Measurements from ENCODE around the gene ASS1. TPM values are rescaled to one million over a fixed set of nuclear protein-coding genes. Genes with fewer than 3 reads are reported as not detected.
A peak's percentile ranks its signal among the peaks of the same experiment; 100 is the strongest.

The ASS1 gene
- total and polyA plus RNA-seq, 2 donors (not counting 1 experiment from before 2014, with no cell fraction given), result 44.7 to 223 TPM

DNA sequence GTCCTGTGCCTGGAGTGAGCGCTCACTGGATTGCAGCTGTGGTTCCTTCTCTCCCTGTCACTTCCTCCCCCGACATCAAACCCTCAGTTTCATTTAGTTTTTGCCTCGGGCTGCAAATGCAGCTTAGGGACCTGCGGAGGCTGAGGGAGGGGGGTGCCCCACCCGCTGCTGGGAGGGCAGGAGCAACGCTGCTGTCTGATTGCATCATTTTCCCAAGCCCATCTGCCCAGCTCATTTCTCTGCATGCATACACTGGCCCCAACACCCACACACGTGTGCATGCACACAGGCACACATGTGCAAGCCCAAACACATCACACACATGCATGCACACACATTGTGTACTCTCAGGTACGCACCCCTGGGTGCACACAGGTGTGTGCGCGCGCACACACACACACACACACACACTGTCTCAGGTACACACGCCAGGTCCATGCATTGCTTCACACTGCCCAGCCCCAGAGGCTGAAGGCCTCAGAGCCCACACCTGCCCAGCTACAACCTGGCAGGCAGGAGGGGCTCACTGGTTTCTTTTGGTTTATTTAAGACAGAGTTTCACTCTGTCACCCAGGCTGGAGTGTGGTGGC, 3.4 kb downstream of the ASS1 start:
- peak in 1 of 2 donors; percentile 61 for DNase-seq (ENCODE audit: low read depth in 2 of 2)
- Histone ChIP-seq H3K9me3 (ENCODE audit: control insufficient read depth, insufficient read depth, low read depth, low read length) (no peaks in the 10 kb centered on the region), H3K4me1 (ENCODE audit: control insufficient read depth, extremely low read depth, insufficient read depth, low read length) (peaks cover 12% of the 10 kb centered on the region), H3K27me3 (ENCODE audit: control insufficient read depth, insufficient read depth, low read length) (peaks cover 9% of the 10 kb centered on the region), H2AFZ (ENCODE audit: low read length) (no peak overlapping the region), H3K4me3 (replicated peaks in 1 of 4; ENCODE audit: control extremely low read depth in 1 of 4, insufficient read depth in 1 of 4, low read depth in 3 of 4, low read length in 4 of 4) (no peak overlapping the region), H3K36me3 (ENCODE audit: control insufficient read depth, insufficient read depth, low read length) (no peaks in the 10 kb centered on the region), H3K79me2 (ENCODE audit: control insufficient read depth, insufficient read depth, low read length) (no peaks in the 10 kb centered on the region), H3K4me2 (ENCODE audit: extremely low read depth, insufficient read depth, low read length) (no peak overlapping the region), H3K27ac (ENCODE audit: insufficient read depth, low read length) (no peak overlapping the region), H4K20me1 (ENCODE audit: control insufficient read depth, extremely low read depth, insufficient read depth, low read length) (no peaks in the 10 kb centered on the region), H3K9ac (ENCODE audit: insufficient read depth, low read length) (no peak overlapping the region)
- TF ChIP-seq EZH2 (IDR thresholded peaks at IDR 0.05; ENCODE audit: low read length, missing control alignments), result no peak
- TF ChIP-seq, protein P1, sequence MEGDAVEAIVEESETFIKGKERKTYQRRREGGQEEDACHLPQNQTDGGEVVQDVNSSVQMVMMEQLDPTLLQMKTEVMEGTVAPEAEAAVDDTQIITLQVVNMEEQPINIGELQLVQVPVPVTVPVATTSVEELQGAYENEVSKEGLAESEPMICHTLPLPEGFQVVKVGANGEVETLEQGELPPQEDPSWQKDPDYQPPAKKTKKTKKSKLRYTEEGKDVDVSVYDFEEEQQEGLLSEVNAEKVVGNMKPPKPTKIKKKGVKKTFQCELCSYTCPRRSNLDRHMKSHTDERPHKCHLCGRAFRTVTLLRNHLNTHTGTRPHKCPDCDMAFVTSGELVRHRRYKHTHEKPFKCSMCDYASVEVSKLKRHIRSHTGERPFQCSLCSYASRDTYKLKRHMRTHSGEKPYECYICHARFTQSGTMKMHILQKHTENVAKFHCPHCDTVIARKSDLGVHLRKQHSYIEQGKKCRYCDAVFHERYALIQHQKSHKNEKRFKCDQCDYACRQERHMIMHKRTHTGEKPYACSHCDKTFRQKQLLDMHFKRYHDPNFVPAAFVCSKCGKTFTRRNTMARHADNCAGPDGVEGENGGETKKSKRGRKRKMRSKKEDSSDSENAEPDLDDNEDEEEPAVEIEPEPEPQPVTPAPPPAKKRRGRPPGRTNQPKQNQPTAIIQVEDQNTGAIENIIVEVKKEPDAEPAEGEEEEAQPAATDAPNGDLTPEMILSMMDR (conservative IDR thresholded peaks at IDR 0.05 in 1 of 2, IDR thresholded peaks at IDR 0.05 in 1 of 2; ENCODE audit: low read depth in 1 of 2, low read length in 2 of 2), result no peak

DNA sequence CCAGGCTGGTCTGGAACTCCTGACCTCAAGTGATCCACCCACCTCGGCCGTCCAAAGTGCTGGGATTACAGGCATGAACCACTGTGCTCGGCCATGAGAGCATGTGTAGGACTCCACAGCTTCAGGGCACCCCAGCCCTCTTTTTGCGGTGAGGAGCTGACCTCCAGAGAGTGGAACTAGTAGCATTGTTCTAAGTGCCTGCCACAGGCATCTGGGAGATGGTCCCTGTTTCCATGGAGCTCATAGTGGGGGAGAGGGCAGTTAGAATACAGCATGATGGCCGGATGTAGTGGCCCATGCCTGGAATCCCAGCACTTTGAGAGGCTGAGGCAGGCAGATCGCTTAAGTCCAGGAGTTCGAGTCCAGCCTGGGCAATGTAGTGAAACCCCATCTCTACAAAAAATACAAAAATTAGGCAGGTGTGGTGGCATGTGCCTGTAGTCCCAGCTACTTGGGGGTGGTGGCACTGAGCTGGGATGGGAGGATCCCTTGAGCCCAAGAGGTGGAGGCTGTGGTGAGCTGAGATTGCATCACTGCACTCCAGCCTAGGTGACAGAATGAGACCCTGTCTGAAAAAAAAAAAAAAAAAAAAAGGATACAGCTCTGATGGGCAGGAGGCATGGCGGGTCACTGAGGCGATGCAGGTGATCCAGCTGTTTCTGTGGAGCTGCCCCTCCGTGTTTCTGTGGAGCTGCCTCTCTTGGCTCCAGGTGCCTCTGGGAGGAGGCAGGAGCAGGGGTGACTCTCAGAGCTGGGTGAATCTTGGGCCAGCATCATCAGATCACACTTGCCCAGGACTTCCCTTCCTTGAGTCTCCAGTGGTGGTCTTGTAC, 4.2 kb downstream of the ASS1 start:
- peak in 1 of 2 donors; percentile 52 for DNase-seq (ENCODE audit: low read depth in 2 of 2)
- peaks cover 12% of the 10 kb centered on the region for H3K4me1 ChIP-seq (ENCODE audit: control insufficient read depth, extremely low read depth, insufficient read depth, low read length)

More for the DNA sequence above, 4.2 kb downstream of the ASS1 start:
- Histone ChIP-seq H3K4me3 (replicated peaks in 1 of 4; ENCODE audit: control extremely low read depth in 1 of 4, insufficient read depth in 1 of 4, low read depth in 3 of 4, low read length in 4 of 4) (no peak overlapping the region), H3K9ac (ENCODE audit: insufficient read depth, low read length) (no peak overlapping the region), H3K4me2 (ENCODE audit: extremely low read depth, insufficient read depth, low read length) (no peak overlapping the region), H3K36me3 (ENCODE audit: control insufficient read depth, insufficient read depth, low read length) (no peaks in the 10 kb centered on the region), H2AFZ (ENCODE audit: low read length) (no peak overlapping the region), H4K20me1 (ENCODE audit: control insufficient read depth, extremely low read depth, insufficient read depth, low read length) (no peaks in the 10 kb centered on the region), H3K27ac (ENCODE audit: insufficient read depth, low read length) (no peak overlapping the region), H3K79me2 (ENCODE audit: control insufficient read depth, insufficient read depth, low read length) (no peaks in the 10 kb centered on the region), H3K27me3 (ENCODE audit: control insufficient read depth, insufficient read depth, low read length) (peaks cover 5% of the 10 kb centered on the region), H3K9me3 (ENCODE audit: control insufficient read depth, insufficient read depth, low read depth, low read length) (no peaks in the 10 kb centered on the region)
- no peak for TF ChIP-seq EZH2 (IDR thresholded peaks at IDR 0.05; ENCODE audit: low read length, missing control alignments)
- TF ChIP-seq, protein P1 (conservative IDR thresholded peaks at IDR 0.05 in 1 of 2, IDR thresholded peaks at IDR 0.05 in 1 of 2; ENCODE audit: low read depth in 1 of 2, low read length in 2 of 2), result no peak

Data from fibroblast of lung (primary cell).